Effector memory CD4-positive, alpha-beta T cell (primary cell): ENCODE measurements around the gene DCLK1.

ENCODE experiments used
- DNase-seq, 3 donors: peaks; one replicate each; pipeline ENCODE4 v3.0.0-alpha.2; 2020
- H3K27ac ChIP-seq: 2 replicates; pipeline ENCODE4 v1.7.0; 2013; ENCODE audit warnings: mild to moderate bottlenecking, low read length, moderate library complexity; ENCODE audit not compliant: insufficient read depth, poor library complexity, severe bottlenecking
- H3K27me3 ChIP-seq: replicated peaks from 2 replicates; pipeline ENCODE4 v1.7.0; 2013; ENCODE audit warnings: mild to moderate bottlenecking, low read length; ENCODE audit not compliant: insufficient read depth, control insufficient read depth, poor library complexity, severe bottlenecking
- H3K36me3 ChIP-seq: 2 replicates; pipeline ENCODE4 v1.7.0; 2013; ENCODE audit warnings: mild to moderate bottlenecking, low read length, moderate library complexity; ENCODE audit not compliant: control insufficient read depth, insufficient read depth
- H3K4me1 ChIP-seq: 2 replicates; pipeline ENCODE4 v1.7.0; 2013; ENCODE audit warnings: low read length, mild to moderate bottlenecking; ENCODE audit not compliant: control insufficient read depth, insufficient read depth, poor library complexity, severe bottlenecking
- H3K4me3 ChIP-seq: 2 replicates; pipeline ENCODE4 v1.7.0; 2013; ENCODE audit warnings: low read length, low read depth, mild to moderate bottlenecking; ENCODE audit not compliant: insufficient read depth, poor library complexity, severe bottlenecking
- H3K9me3 ChIP-seq: 2 replicates; pipeline ENCODE4 v1.7.0; 2013; ENCODE audit warnings: mild to moderate bottlenecking, low read length, moderate library complexity; ENCODE audit not compliant: control insufficient read depth

Gene DCLK1

GRCh38 chr13:35765366-35765765 is 365.8 kb downstream of the DCLK1 start:
- Histone ChIP-seq H3K27ac (no peak overlapping the region), H3K36me3 (no peaks in the 10 kb centered on the region)

GRCh38 chr13:35764326-35765015 is 366.7 kb downstream of the DCLK1 start:
- DNase-seq = no peak
- H3K27ac ChIP-seq = no peak overlapping the region

More at GRCh38 chr13:35765366-35765765, 365.8 kb downstream of the DCLK1 start:
- Histone ChIP-seq H3K27me3 (no peaks in the 10 kb centered on the region), H3K4me1 (no peaks in the 10 kb centered on the region), H3K9me3 (no peaks in the 10 kb centered on the region), H3K4me3 (no peak overlapping the region)
- no peak for DNase-seq

DNA sequence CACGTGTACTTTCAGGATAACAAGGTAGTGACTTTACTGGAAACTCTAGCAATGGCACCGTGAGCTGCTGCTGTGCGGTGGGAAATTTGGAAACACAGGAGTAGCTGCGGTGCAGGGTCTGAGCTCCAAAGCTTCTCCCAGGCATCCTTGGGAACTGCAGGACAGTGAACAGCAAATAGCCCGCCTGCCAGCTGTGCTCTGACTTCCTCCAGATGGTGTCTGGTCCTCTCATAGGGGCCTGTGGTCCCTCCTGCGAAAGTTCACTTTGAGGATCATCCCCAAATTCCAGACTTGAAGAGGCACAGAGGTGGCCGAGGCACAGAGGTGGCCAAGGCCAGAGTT is 367.4 kb downstream of the DCLK1 start:
- no peaks in the 10 kb centered on the region for H3K4me1 ChIP-seq
- H3K4me3 ChIP-seq = no peak overlapping the region
- H3K27ac ChIP-seq = no peak overlapping the region
- H3K36me3 ChIP-seq = no peaks in the 10 kb centered on the region
- H3K9me3 ChIP-seq = no peaks in the 10 kb centered on the region
- DNase-seq = no peak
- H3K27me3 ChIP-seq = no peaks in the 10 kb centered on the region

More at GRCh38 chr13:35764326-35765015, 366.7 kb downstream of the DCLK1 start:
- Histone ChIP-seq H3K36me3 (no peaks in the 10 kb centered on the region), H3K9me3 (no peaks in the 10 kb centered on the region), H3K4me3 (no peak overlapping the region), H3K4me1 (no peaks in the 10 kb centered on the region), H3K27me3 (no peaks in the 10 kb centered on the region)

DNA sequence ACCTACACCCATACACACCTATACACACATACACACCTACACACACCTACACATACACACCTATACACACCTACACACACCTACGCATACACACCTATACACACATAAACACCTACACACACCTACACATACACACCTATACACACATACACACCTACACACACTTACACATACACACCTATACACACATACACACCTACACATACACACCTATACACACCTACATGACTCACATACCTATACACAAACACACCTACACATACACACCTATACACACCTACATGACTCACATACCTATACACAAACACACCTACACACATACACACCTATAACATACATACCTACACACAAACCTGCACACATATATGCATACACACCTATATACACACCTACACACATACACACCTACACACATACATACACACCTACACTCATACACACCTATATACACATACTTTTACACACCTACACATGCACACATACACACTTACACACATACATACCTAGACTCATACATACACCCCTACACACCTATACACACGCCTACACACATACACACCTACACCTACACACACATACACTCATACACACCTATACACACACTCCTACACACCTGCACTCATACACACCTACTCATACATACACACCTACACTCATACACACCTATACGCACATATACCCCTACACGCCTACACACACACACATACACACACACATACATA is 368.0 kb downstream of the DCLK1 start:
- H3K27ac ChIP-seq = no peak overlapping the region

GRCh38 chr13:35761440-35762252 is 369.5 kb downstream of the DCLK1 start:
- Histone ChIP-seq H3K36me3 (no peaks in the 10 kb centered on the region), H3K4me1 (no peaks in the 10 kb centered on the region), H3K27ac (no peak overlapping the region), H3K9me3 (no peaks in the 10 kb centered on the region), H3K4me3 (no peak overlapping the region), H3K27me3 (no peaks in the 10 kb centered on the region)
- DNase-seq = no peak

More for the DNA sequence above, 368.0 kb downstream of the DCLK1 start:
- Histone ChIP-seq H3K27me3 (no peaks in the 10 kb centered on the region), H3K4me1 (no peaks in the 10 kb centered on the region), H3K9me3 (no peaks in the 10 kb centered on the region), H3K4me3 (no peak overlapping the region), H3K36me3 (no peaks in the 10 kb centered on the region)
- no peak for DNase-seq

DNA sequence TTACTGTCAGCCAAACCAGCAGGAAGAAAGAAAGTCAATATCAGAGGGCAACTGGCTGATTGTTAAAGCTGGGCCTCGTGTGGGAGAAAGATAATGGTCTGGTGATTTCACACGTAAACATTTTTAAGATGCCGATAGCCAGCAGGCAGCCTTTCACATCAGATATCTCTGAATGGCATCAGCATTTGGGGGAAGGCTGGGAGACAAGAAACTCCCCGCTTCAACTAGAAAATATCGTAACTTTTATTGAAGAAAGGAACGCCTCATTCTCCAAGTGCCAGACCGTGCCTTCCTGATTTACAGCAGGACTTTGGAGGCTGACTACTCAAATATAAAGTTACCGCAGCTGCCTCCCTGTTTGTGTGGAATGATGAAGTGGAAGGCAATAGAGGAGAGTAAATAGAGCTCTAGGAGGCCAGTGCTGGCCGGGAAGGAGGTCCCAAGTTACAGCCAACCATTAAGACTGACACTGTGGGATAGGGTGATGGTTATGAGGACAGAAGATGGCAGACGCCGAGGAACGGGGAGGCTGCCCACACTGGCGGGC is 370.4 kb downstream of the DCLK1 start:
- H3K4me3 ChIP-seq = no peak overlapping the region

DNA sequence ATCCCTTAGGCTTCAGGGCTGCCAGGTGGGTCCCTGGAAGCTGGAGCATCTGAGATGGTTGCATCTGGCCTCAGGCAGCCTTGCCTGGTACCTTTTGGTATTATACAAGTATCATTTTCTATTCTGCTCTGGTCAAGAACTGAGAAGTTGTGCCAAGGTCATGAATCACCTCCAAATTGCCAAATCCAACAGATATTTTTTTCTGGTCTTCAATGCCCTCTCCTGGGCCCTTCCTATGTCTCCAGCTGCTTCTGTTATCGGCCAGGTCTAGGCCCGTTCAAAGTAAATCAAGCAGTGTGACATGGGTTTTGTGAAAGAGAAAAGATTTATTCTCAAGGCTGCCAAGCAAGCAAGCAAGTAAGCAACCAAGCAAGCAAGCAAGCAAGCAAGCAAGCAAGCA is 383.6 kb downstream of the DCLK1 start:
- no peak overlapping the region for H3K4me3 ChIP-seq
- H3K27me3 ChIP-seq = no peaks in the 10 kb centered on the region
- H3K27ac ChIP-seq = no peak overlapping the region
- H3K36me3 ChIP-seq = no peaks in the 10 kb centered on the region
- DNase-seq = no peak
- H3K4me1 ChIP-seq = no peaks in the 10 kb centered on the region
- H3K9me3 ChIP-seq = no peaks in the 10 kb centered on the region

More for the DNA sequence above, 370.4 kb downstream of the DCLK1 start:
- Histone ChIP-seq H3K27me3 (no peaks in the 10 kb centered on the region), H3K4me1 (no peaks in the 10 kb centered on the region), H3K36me3 (no peaks in the 10 kb centered on the region), H3K9me3 (no peaks in the 10 kb centered on the region), H3K27ac (no peak overlapping the region)
- no peak for DNase-seq

- Histone ChIP-seq H3K27me3 (no peaks in the 10 kb centered on the region), H3K36me3 (no peaks in the 10 kb centered on the region), H3K4me3 (no peak overlapping the region), H3K4me1 (no peaks in the 10 kb centered on the region), H3K9me3 (no peaks in the 10 kb centered on the region), H3K27ac (no peak overlapping the region)
- DNase-seq = no peak
Observed at GRCh38 chr13:35744566-35745178, 386.5 kb downstream of the DCLK1 start.

- no peak for DNase-seq
- Histone ChIP-seq H3K4me3 (no peak overlapping the region), H3K9me3 (no peaks in the 10 kb centered on the region)
Observed at GRCh38 chr13:35744144-35744543, 387.0 kb downstream of the DCLK1 start.

More at GRCh38 chr13:35744144-35744543, 387.0 kb downstream of the DCLK1 start:
- Histone ChIP-seq H3K27me3 (no peaks in the 10 kb centered on the region), H3K27ac (no peak overlapping the region), H3K4me1 (no peaks in the 10 kb centered on the region), H3K36me3 (no peaks in the 10 kb centered on the region)
